ENCODE measurements around the gene SEC14L3. TPM values are rescaled to one million over a fixed set of nuclear protein-coding genes. Genes with fewer than 3 reads are reported as not detected.

The SEC14L3 gene
- total and polyA plus RNA-seq, 2 experiments from 2014 or later, result not detected

- no peak for DNase-seq (ENCODE audit: low spot score)
- H3K36me3 ChIP-seq (replicated peaks; ENCODE audit: insufficient read depth, low read depth), result no peaks in the 10 kb centered on the region
- H2AFZ ChIP-seq, result no peak overlapping the region
- no peak overlapping the region for H3K27ac ChIP-seq
- no peak overlapping the region for H3K4me2 ChIP-seq
- H3K4me1 ChIP-seq (ENCODE audit: insufficient read depth), result no peaks in the 10 kb centered on the region
- TF ChIP-seq CTCF (IDR thresholded peaks at IDR 0.05; ENCODE audit: poor library complexity), result no peak
- no peak for TF ChIP-seq EZH2phosphoT487 (IDR thresholded peaks at IDR 0.05; ENCODE audit: low read depth, severe bottlenecking, unreplicated experiment)
- TF ChIP-seq EZH2 (IDR thresholded peaks at IDR 0.05; ENCODE audit: borderline replicate concordance), result no peak
- WGBS (ENCODE audit: low lambda C conversion rate, missing lambda C conversion rate), result 55% methylated on average over 11 of the region's 11 CpGs
- no peaks in the 10 kb centered on the region for H4K20me1 ChIP-seq (ENCODE audit: insufficient read depth, poor library complexity, severe bottlenecking)
- H3K9me2 ChIP-seq (replicated peaks; ENCODE audit: insufficient read depth), result no peaks in the 10 kb centered on the region
- H3K79me2 ChIP-seq, result no peaks in the 10 kb centered on the region
- no peak overlapping the region for H3K4me3 ChIP-seq
- no peaks in the 10 kb centered on the region for H3K9me3 ChIP-seq (ENCODE audit: low read depth)
- H3K27me3 ChIP-seq, result no peaks in the 10 kb centered on the region
Measured at GRCh38 chr22:30490399-30490798, 18.6 kb upstream of the SEC14L3 start.

- WGBS (ENCODE audit: low lambda C conversion rate, missing lambda C conversion rate), result 72% methylated on average over 7 of the region's 7 CpGs
- no peak for TF ChIP-seq EZH2 (IDR thresholded peaks at IDR 0.05; ENCODE audit: borderline replicate concordance)
- no peak for TF ChIP-seq EZH2phosphoT487 (IDR thresholded peaks at IDR 0.05; ENCODE audit: low read depth, severe bottlenecking, unreplicated experiment)
- no peak for TF ChIP-seq CTCF (IDR thresholded peaks at IDR 0.05; ENCODE audit: poor library complexity)
- no peak overlapping the region for H3K4me3 ChIP-seq
Measured at GRCh38 chr22:30488121-30488520, 16.3 kb upstream of the SEC14L3 start.

GRCh38 chr22:30486661-30487115 is 14.9 kb upstream of the SEC14L3 start:
- H3K27ac ChIP-seq, result no peak overlapping the region

More at GRCh38 chr22:30488121-30488520, 16.3 kb upstream of the SEC14L3 start:
- Histone ChIP-seq H3K27me3 (no peaks in the 10 kb centered on the region), H3K9me3 (ENCODE audit: low read depth) (no peaks in the 10 kb centered on the region), H3K4me2 (no peak overlapping the region), H3K36me3 (replicated peaks; ENCODE audit: insufficient read depth, low read depth) (no peaks in the 10 kb centered on the region), H3K9me2 (replicated peaks; ENCODE audit: insufficient read depth) (no peaks in the 10 kb centered on the region), H3K27ac (no peak overlapping the region), H4K20me1 (ENCODE audit: insufficient read depth, poor library complexity, severe bottlenecking) (no peaks in the 10 kb centered on the region), H3K79me2 (no peaks in the 10 kb centered on the region), H3K4me1 (ENCODE audit: insufficient read depth) (no peaks in the 10 kb centered on the region), H2AFZ (no peak overlapping the region)
- DNase-seq (ENCODE audit: low spot score), result no peak

More at GRCh38 chr22:30486661-30487115, 14.9 kb upstream of the SEC14L3 start:
- Histone ChIP-seq H2AFZ (no peak overlapping the region), H3K27me3 (no peaks in the 10 kb centered on the region), H3K4me3 (no peak overlapping the region), H3K36me3 (replicated peaks; ENCODE audit: insufficient read depth, low read depth) (no peaks in the 10 kb centered on the region), H3K4me1 (ENCODE audit: insufficient read depth) (no peaks in the 10 kb centered on the region), H3K9me2 (replicated peaks; ENCODE audit: insufficient read depth) (no peaks in the 10 kb centered on the region), H3K9me3 (ENCODE audit: low read depth) (no peaks in the 10 kb centered on the region), H4K20me1 (ENCODE audit: insufficient read depth, poor library complexity, severe bottlenecking) (no peaks in the 10 kb centered on the region), H3K79me2 (no peaks in the 10 kb centered on the region), H3K4me2 (no peak overlapping the region)
- no peak for DNase-seq (ENCODE audit: low spot score)
- WGBS (ENCODE audit: low lambda C conversion rate, missing lambda C conversion rate), result 91% methylated on average over 8 of the region's 8 CpGs
- no peak for TF ChIP-seq EZH2 (IDR thresholded peaks at IDR 0.05; ENCODE audit: borderline replicate concordance)
- no peak for TF ChIP-seq CTCF (IDR thresholded peaks at IDR 0.05; ENCODE audit: poor library complexity)
